Measurements from ENCODE around the gene MARCHF3.
"Not testable (repeated sequence)": the region's sequence is repeated elsewhere in the genome, so short reads cannot be mapped to it uniquely, and the experiment has no call there.

Gene MARCHF3

DNA sequence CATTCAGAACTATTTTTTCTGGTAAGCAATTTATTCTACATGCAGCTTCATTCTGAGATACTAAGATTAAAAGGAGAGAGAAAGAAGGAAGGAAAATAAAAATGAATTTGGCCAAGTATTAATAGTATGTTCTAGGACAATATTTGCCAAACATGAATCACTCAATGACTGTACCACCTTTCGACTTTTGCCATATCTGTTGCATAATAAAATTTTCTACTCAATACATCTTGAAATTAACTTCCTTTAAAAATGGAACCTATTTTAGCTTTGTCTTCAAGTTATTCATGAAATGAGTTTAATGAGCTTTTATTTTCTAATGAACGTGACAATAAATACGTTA, 111.8 kb downstream of the MARCHF3 start:
- DNase-seq (ENCODE audit: low read depth, low spot score): no peak

DNA sequence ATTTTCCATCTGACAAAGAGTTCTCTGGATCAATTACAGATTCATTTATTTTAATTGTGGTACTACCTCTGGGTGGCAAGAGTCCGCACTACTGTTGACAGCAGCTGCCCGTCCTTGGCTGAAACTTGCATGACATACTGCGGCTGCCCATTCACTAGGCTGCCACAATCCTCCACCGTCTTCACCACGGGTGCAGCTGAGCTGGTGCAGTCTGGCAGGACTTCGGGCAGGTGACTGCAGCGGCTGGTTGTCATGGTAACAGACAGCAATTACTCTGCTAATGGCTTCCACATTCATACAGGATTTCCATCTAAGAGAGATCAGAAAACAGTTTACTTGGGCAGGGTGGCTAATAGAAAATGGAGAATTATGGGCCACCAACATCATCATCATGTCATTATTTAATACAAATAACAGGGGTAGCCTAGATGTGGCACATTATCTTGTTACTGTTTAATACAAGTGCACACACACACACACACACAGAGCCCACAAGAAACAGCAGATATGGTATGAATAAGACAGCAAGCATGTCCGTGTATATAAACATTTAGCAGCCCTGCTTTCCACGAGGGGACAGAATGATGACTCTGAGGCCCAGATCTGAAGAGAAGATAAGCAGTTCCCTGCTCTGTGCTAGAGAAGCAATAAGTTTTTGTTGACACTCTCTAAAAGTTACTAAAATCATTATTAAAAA, 112.3 kb downstream of the MARCHF3 start:
- DNase-seq (ENCODE audit: low read depth, low spot score): no peak

DNA sequence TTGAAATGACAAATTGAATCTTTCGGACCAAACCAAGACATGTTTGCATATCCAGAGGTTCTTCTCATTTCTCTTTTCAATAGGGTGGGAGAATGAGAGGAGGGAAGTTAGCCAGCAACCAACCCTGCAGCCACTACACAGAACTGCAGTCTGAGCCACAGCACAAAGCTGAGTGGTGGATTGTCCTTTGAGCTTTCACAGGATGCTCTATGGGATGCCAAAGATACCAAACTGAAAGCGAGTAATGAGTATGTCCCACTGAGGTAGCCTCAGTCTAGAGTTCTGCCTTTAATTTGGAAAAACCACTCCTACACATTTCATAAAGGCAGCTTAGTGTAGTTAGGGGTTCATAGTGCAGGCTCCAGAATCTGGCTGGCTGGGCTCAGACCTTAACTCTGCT, 114.9 kb downstream of the MARCHF3 start:
- DNase-seq (ENCODE audit: low read depth, low spot score): no peak

DNA sequence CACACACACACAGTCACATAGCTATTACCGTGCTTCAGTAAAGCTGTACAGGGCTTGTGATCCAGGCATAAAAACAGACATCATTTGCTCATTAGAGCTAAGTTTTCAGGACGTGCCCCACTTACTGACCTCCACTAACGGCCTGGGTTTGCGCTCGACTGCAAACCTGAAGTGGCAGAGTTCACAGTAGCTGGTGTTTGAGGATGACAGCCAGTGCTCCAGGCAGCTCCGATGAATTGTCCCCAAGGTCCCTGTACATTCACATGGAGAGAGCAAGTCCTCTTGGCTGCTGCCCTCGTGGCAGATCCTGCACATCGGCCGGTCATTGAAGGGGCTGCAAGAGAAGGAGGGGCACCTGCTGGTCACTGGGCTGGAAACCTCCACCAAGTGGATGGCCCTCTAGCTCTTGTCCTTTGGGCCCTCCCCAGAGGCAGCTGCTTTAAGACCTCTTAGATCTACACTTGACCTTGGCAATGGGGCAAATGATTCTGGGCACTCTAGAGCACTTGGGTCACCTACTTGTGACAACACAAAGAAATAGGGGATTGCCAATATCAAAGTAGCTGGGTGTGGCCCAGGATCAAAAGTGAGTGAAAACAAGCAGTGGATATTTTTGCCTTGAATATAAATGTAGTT, 115.4 kb downstream of the MARCHF3 start:
- no peak for DNase-seq (ENCODE audit: low read depth, low spot score)

DNA sequence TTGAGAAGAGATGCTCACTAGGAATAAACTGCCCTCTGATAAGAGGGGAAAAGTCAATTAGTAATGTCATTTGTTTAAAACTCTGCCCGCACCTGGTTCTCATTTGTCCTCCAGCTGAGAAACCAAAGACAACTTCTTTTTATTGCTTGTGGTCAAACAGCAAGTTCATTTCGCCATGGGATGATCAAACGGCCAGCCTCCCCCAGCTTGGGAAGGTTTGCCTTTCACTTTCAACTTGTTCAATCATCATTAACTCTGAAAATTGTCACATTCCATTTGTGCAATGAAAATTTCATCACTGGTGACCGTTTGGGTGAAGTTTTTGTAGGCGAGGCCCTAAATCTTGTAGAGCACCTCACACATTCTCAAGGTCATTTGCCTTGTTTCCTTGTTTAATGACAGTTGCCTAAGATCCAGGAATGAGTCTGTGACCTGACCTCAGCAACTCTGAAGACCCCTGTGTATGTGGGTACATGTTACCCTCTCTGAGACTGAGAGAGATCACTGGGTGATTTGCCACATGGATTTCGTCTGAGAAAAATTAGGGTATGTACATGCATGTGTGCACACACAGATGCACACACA, 117.7 kb downstream of the MARCHF3 start:
- no peak for DNase-seq (ENCODE audit: low read depth, low spot score)

DNA sequence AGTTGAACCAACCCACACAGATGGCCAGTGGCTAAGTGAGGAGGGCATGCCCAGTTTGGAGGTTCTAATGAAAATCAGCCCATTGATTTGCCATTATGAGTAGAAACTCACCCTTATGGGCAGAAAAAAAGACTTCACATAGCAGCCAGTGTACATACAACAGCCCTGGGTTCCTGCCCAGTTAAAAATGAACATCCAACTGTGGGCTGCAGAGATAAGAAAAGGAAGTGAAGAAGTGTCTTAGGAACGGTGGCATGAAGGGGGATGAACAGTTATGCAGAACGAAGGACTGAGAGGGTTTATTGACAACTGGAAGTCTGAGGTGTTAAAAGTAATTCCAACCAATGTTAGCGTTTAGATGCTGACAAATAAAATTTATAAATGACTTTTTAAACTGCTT, 118.4 kb downstream of the MARCHF3 start:
- no peak for DNase-seq (ENCODE audit: low read depth, low spot score)

DNA sequence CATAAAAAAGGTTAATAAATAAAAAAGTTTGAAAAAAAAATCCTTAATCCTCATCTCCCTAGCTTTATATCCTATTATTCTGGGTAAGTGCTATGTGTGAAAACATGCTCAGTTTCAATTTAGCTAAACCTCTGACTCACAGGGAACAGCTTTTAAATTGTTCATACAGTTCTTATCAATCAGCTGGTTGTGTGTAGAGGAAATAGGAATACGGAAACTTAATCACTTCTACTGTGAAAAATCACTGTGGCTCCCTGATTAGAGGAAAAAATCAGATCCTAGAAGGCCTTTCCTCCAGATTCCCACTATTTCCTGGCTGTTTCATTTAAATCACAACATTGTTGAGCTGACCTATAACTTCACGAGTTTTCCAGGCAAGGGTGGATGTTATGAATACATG, 120.5 kb downstream of the MARCHF3 start:
- no peak for DNase-seq (ENCODE audit: low read depth, low spot score)

DNA sequence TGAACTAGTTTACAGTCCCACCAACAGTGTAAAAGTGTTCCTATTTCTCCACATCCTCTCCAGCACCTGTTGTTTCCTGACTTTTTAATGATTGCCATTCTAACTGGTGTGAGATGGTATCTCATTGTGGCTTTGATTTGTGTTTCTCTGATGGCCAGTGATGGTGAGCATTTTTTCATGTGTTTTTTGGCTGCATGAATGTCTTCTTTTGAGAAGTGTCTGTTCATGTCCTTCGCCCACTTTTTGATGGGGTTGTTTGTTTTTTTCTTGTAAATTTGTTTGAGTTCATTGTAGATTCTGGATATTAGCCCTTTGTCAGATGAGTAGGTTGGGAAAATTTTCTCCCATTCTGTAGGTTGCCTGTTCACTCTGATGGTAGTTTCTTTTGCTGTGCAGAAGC, 126.0 kb downstream of the MARCHF3 start:
- DNase-seq (ENCODE audit: low read depth, low spot score): not testable (repeated sequence)

DNA sequence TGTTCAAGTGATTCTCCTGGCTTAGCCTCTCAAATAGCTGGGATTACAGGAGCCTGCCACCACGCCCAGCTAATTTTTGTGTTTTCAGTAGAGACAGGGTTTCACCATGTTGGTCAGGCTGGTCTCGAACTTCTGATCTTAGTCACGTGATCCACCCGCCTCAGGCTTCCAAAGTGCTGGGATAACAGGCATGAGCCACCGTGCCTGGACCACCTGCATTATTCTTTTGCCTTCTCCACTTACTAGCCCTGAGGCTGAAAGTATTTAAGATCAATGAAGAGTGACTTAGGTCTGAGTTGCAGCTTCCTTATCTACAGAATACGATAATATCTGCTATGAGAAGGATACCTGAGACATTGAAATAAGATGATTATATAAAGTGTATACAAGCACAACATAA, 129.6 kb downstream of the MARCHF3 start:
- DNase-seq (ENCODE audit: low read depth, low spot score): no peak

DNA sequence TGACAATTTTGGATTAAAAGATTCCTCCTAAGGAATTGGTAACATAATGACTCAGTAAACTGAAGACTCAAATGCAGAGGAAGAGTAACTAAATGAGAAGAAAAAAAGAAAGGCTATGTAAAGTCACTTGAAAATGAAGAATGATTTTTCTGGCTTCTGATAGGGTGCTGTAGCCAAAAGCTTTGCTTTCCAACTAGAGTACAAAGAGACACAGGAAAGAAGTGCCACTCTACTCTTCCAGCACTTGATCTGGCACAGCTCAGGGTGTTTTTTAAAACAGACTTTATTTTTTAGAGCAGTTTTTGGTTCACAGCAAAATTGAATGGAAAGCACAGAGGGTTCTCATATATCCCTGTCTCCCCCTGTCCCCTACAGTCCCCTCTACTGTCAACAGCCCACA, 130.9 kb downstream of the MARCHF3 start:
- no peak for DNase-seq (ENCODE audit: low read depth, low spot score)

DNA sequence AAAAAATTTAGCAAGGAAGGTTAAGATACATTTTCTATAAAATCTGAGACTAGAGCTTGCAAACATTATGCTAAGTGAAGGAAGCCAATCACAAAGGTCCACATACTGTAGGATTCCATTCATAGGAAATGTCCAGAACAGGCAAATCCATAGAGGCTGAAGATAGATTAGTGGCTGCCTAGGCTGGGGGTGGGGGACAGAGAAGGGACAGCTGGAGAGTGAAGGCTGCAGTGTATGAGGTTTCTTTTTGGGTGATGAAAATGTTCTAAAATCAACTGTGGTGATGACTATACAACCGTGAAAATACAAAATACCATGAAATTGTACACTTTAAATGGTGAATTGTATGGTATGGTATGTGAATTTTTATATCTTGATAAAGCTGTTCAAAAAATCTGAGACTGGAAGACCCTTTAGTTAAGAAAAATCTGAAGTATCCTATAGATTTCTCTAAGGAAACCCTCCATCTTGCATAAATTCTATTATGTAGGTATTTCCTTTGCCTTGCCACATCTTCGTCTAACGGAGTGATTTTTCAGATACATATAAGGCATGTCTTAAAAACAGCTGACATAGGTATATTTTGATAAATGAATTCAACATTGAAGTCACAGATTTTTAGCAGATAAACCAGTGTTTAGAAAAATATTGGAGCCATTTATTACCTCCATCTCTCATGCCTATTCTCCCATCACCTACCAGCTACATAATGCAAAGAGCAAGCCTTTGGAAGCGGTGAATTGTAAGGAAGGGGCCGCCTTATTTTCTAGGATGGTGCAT, 132.3 kb downstream of the MARCHF3 start:
- no peak for DNase-seq (ENCODE audit: low read depth, low spot score)

DNA sequence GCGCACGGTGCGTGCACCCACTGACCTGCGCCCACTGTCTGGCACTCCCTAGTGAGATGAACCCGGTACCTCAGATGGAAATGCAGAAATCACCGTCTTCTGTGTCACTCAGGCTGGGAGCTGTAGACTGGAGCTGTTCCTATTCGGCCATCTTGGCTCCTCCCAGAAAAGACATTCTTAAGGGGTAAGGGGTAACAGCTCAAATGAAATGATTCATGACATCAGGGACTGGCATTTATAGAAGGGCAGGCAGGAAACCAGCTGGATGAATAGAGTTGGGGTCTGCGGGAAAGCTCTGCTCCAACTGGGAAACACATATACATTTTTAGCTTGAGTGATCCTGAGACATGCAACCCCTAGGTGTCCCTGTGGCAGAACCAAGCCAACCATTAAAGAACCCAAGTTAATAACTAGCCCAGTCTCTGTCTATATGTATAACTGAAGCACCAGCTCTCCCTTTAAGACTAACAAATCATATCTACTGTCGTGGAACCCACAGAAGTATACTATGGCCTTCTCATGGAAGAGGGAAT, 134.1 kb downstream of the MARCHF3 start:
- DNase-seq (ENCODE audit: low read depth, low spot score): no peak

DNA sequence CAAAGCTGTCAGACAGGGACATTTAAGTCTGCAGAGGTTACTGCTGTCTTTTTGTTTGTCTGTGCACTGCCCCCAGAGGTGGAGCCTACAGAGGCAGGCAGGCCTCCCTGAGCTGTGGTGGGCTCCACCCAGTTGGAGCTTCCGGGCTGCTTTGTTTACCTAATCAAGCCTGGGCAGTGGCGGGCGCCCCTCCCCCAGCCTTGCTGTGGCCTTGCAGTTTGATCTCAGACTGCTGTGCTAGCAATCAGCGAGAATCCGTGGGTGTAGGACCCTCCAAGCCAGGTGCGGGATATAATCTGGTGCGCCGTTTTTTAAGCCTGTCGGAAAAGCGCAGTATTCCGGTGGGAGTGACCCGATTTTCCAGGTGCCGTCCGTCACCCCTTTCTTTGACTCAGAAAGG, 134.6 kb downstream of the MARCHF3 start:
- DNase-seq (ENCODE audit: low read depth, low spot score): not testable (repeated sequence)

DNA sequence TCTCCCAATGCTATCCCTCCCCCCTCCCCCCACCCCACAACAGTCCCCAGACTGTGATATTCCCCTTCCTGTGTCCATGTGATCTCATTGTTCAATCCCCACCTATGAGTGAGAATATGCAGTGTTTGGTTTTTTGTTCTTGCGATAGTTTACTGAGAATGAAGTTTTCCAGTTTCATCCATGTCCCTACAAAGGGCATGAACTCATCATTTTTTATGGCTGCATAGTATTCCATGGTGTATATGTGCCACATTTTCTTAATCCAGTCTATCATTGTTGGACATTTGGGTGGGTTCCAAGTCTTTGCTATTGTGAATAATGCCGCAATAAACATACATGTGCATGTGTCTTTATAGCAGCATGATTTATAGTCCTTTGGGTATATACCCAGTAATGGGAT, 139.9 kb downstream of the MARCHF3 start:
- not testable (repeated sequence) for DNase-seq (ENCODE audit: low read depth, low spot score)

DNA sequence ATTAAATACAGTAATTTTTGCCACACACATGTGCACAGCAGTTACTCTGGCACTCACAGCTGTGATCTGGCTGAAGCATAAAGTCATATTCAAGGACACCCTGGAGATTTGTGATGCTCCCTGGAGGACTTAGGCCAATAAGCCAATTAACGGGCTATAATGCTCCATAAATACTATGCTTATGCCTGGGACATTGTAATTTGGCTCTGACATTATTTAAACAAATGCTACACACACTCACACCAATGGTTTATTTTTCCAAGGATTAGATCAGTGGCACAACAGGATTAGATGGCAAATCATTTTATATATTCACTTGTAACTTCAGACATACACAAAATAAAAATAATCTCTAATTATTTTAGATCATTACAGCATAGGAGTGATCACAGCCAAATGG, 142.2 kb downstream of the MARCHF3 start:
- DNase-seq (ENCODE audit: low read depth, low spot score): no peak

DNA sequence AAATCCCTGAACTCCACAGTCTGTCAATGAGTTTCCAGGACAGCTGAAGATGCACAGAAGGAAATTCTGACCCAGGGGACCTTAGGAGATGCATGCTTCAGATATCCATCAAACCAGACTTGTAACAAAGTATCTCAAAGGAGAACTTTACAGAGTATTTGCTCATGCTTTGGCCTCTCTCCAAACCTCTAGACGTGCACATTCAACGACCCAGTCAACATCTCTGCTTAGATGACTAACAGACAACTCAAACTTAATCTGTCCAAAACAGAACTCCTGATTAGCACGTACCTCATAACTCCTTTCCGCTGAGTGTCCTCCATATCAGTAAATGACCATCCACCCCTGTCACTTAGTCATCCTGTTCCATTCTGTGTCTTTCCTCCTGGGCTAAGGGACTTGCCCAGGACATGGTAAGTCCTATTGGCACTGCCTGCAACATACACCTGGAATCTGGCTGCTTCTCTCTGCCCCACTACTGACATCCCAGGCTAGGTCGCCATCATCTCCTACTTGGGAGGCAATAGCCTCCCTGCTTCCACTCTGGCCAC, 146.0 kb downstream of the MARCHF3 start:
- no peak for DNase-seq (ENCODE audit: low read depth, low spot score)

DNA sequence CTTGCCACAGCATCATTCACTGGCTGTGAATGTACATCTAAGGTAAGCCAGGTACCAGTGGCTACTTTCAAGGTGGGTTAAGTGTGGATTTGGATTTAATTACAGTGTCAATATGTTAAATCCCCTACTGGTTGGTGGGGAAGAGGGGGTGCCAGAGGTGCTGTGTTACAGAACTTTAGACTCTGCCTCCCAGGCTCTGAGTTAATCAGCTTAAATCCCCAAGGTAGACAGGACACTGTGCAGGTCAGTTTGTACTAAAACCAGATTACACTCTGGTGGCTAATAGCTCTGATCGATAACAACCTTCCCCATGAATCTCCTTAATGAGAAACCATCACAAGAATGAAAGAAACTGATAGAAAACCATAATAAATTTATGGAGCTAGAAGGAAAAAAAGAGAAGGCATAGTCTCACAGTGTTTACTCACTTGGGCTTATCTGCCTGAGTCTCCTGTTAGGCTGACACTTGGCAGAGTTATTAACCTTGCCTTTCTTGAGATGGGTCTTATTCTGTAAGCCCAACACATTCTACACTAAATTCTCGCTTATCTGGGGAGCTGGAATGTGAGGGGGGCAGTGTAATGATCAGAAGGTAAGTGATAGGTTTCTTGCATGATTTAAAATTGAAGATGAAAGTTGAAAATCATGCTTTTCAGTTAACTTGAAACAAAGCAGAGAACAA, 146.7 kb downstream of the MARCHF3 start:
- no peak for DNase-seq (ENCODE audit: low read depth, low spot score)

DNA sequence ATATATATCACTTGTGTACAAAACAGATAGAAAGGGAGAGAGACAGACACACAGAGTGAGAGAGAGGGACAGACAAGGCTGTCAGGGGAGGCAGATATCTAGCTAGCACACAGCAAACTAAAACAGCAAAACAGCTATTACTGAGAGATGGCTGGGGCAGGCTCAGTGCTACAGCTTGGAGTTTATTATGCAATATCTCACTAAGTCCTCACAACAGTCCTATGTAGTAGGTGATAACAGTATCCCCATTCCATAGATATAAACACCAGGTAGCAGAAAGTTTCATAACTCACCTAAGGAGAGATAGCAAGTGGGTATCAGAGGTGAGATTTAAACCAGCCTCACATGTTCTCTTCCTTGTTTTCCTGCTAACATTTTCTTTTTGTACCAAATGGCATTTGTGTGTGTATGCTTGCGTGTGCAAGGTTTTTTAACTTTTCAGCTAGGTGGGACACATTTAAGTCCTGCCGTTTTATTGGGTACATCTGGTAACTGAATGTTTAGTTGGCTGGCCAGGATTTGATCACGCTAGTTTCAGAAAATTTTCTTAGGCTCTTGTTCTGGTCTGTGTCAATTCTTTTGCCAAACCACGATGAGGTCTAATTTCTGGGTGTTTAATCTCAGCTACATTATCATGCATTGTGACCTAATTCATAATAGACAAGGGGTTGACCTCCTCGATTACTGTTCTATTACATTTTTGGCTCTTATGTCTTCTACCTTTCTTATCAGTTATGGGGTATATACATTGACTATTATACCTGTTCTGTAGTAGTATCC, 148.3 kb downstream of the MARCHF3 start:
- DNase-seq (ENCODE audit: low read depth, low spot score): no peak

DNA sequence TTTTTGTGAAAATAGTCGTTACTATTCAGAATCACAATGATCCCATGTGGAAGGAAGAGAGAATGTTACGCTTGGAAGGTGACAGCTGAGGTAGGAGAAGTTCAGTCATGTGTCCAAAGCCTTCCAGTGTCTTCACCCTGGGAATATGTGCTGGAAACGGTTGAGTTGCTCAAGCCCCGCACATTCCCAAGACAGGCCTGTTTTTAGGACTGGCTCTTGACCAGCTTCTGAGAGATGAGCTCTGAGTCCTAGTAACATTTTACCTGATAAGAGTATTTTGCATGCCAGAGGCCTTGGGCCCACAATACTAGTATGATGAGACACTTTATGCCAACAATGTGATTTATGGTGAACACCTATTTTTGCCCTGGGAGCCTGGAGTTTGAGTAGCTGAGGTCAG, 151.7 kb downstream of the MARCHF3 start:
- DNase-seq (ENCODE audit: low read depth, low spot score): no peak

DNA sequence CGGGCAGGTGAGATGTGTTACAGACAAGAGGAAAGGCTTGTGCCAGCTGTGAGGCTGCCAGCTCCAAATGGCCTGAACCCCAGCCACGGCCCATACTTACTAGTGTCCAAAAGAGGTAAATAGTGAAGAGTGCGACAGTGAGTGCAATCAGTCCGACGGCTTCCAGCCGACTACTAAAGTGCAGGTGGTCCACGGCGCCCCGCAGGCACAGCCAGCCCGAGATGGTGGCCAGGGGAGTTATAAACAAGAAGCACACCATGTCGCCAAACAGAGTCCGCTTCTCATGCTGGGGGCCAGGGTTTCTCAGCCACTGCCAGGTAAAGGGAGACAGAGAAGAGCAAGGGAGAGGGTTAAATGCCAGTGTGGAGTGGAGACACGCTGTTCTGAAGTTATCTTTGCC, 152.3 kb downstream of the MARCHF3 start:
- DNase-seq (ENCODE audit: low read depth, low spot score): no peak

DNA sequence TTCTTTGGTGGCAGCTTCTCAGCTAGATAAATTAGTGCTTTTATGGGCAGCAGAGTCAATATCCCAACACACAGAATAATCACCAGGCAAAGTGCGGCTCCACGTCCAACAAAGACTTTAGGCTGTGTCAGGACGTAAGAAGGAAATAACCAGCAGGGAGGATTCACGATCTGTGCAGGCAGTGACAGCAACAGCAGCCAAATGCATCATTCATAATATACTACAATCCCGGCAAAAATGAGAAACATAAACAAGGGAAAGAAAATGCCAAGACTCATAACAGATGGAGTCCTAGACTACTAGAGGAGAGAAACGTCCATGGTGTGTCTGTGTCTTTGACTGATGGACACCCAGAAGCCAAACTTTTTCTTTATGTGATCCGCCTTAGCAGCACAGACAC, 152.8 kb downstream of the MARCHF3 start:
- DNase-seq (ENCODE audit: low read depth, low spot score): no peak
